IMR-90 (cell line): ENCODE measurements around the gene DTX1. TPM values are rescaled to one million over a fixed set of nuclear protein-coding genes. Genes with fewer than 3 reads are reported as not detected.

Experiments
- ATAC-seq: fragments of 200-7000 bp; cut with Tn5 transposase; 2 replicates; pipeline ENCODE4 v1.9.1; 2020; ENCODE audit warnings: low read depth, mild to moderate bottlenecking, moderate library complexity
- BruUV-seq: library from RNA; stranded (reverse); fragments of 400-500 nt; replicated peaks from 2 replicates; lab custom pipeline; 2021; lab: Mats Ljungman, UMichigan
- CTCF ChIA-PET: fragments of 300-600 bp; formaldehyde crosslinking; extraction: SDS; loops from one replicate; lab custom pipeline; 2021; ENCODE audit warnings: antibody characterized with exemption; lab: Yijun Ruan, JAX
- POLR2A ChIA-PET: fragments of 300-600 bp; sonication (Branson Sonifier 250); formaldehyde crosslinking; loops from one replicate; lab custom pipeline; 2022; ENCODE audit warnings: antibody characterized with exemption; ENCODE audit not compliant: unreplicated experiment; lab: Charles Lee
- DNase-seq: peaks from one replicate; pipeline ENCODE4 v3.0.0; 2013
- H2AFZ ChIP-seq: replicated peaks from 2 replicates; pipeline ENCODE3; 2013; ENCODE audit warnings: low read length, mild to moderate bottlenecking; ENCODE audit not compliant: poor library complexity
- H2AK5ac ChIP-seq: 2 replicates; pipeline ENCODE4 v1.6.1; 2013; ENCODE audit warnings: low read depth, low read length, inconsistent platforms
- H2AK9ac ChIP-seq: replicated peaks from 2 replicates; pipeline ENCODE3; 2013; ENCODE audit warnings: mild to moderate bottlenecking, low read depth, low read length, moderate library complexity; ENCODE audit not compliant: poor library complexity
- H2BK120ac ChIP-seq: 2 replicates; pipeline ENCODE4 v1.6.1; 2013; ENCODE audit warnings: low read depth, low read length, inconsistent platforms
- H2BK15ac ChIP-seq: 3 replicates; pipeline ENCODE4 v1.6.1; 2013; ENCODE audit warnings: low read depth, low read length, inconsistent platforms
- H2BK20ac ChIP-seq: 2 replicates; pipeline ENCODE4 v1.6.1; 2013; ENCODE audit warnings: low read depth, mild to moderate bottlenecking, inconsistent platforms, low read length, moderate library complexity
- H2BK5ac ChIP-seq: 2 replicates; pipeline ENCODE4 v1.6.1; 2013; ENCODE audit warnings: mild to moderate bottlenecking, low read depth, low read length, inconsistent platforms; ENCODE audit not compliant: poor library complexity, severe bottlenecking
- H3K14ac ChIP-seq: replicated peaks from 2 replicates; pipeline ENCODE4 v1.6.1; 2013; ENCODE audit warnings: low read depth, low read length, inconsistent platforms
- H3K18ac ChIP-seq: 2 replicates; pipeline ENCODE4 v1.6.1; 2013; ENCODE audit warnings: low read depth, low read length, control low read depth
- H3K23ac ChIP-seq: 2 replicates; pipeline ENCODE4 v1.6.1; 2013; ENCODE audit warnings: low read depth, low read length, inconsistent platforms
- H3K27ac ChIP-seq: 2 replicates; pipeline ENCODE4 v1.5.1; 2013; ENCODE audit warnings: mild to moderate bottlenecking, control low read depth, low read length; ENCODE audit not compliant: insufficient read depth
- H3K27me3 ChIP-seq: 2 replicates; pipeline ENCODE4 v1.6.1; 2013; ENCODE audit warnings: low read length; ENCODE audit not compliant: control insufficient read depth, insufficient read depth
- H3K36me3 ChIP-seq: 2 replicates; pipeline ENCODE4 v1.6.1; 2013; ENCODE audit warnings: low read length, mixed read lengths; ENCODE audit not compliant: control insufficient read depth, insufficient read depth
- H3K4ac ChIP-seq: 2 replicates; pipeline ENCODE4 v1.6.1; 2013; ENCODE audit warnings: low read depth, low read length, inconsistent platforms
- H3K4me1 ChIP-seq: 2 replicates; pipeline ENCODE4 v1.6.1; 2013; ENCODE audit warnings: low read length, mixed read lengths; ENCODE audit not compliant: control insufficient read depth, insufficient read depth
- H3K4me2 ChIP-seq: 2 replicates; pipeline ENCODE4 v1.6.1; 2013; ENCODE audit warnings: low read depth, mild to moderate bottlenecking, control low read depth, low read length, moderate library complexity
- H3K4me3 ChIP-seq: 2 replicates; pipeline ENCODE4 v1.5.1; 2013; ENCODE audit warnings: low read depth, mild to moderate bottlenecking, control low read depth, low read length, moderate library complexity; ENCODE audit not compliant: insufficient read depth
- H3K56ac ChIP-seq: 2 replicates; pipeline ENCODE4 v1.6.1; 2013; ENCODE audit warnings: low read length, inconsistent platforms; ENCODE audit not compliant: insufficient read depth; ENCODE audit errors: extremely low read depth
- H3K79me1 ChIP-seq, 2 experiments: 2 replicates each; pipeline ENCODE4 v1.6.1; 2013; ENCODE audit warnings: low read length in 2 of 2, inconsistent platforms in 1 of 2, low read depth in 1 of 2
- H3K9ac ChIP-seq: 2 replicates; pipeline ENCODE4 v1.6.1; 2013; ENCODE audit warnings: low read depth, low read length, control low read depth
- H3K9me1 ChIP-seq: 2 replicates; pipeline ENCODE4 v1.6.1; 2013; ENCODE audit warnings: low read length, inconsistent platforms; ENCODE audit not compliant: insufficient read depth
- H3K9me3 ChIP-seq: 2 replicates; pipeline ENCODE4 v1.6.1; 2013; ENCODE audit warnings: low read length; ENCODE audit not compliant: control insufficient read depth, insufficient read depth
- H4K20me1 ChIP-seq: 2 replicates; pipeline ENCODE4 v1.6.1; 2013; ENCODE audit warnings: low read length, inconsistent platforms; ENCODE audit not compliant: insufficient read depth
- H4K5ac ChIP-seq: 2 replicates; pipeline ENCODE4 v1.6.1; 2013; ENCODE audit warnings: mild to moderate bottlenecking, low read depth, low read length, control low read depth
- H4K8ac ChIP-seq, 2 experiments: 2 replicates each; pipeline ENCODE4 v1.6.1; 2013; ENCODE audit warnings: low read depth in 2 of 2, low read length in 2 of 2, control low read depth in 1 of 2, inconsistent platforms in 1 of 2
- H4K91ac ChIP-seq: 2 replicates; pipeline ENCODE4 v1.6.1; 2013; ENCODE audit warnings: low read depth, low read length, inconsistent platforms; ENCODE audit not compliant: insufficient read depth
- BHLHE40 ChIP-seq: fragments of 150-350 bp; IDR thresholded peaks from 2 replicates; pipeline ENCODE4 v1.6.1; 2016; ENCODE audit warnings: mild to moderate bottlenecking, low read depth, low read length
- ELK1 ChIP-seq: fragments of 150-350 bp; IDR thresholded peaks from 2 replicates; pipeline ENCODE4 v1.6.1; 2016; ENCODE audit warnings: low read depth, mild to moderate bottlenecking, low read length, moderate library complexity, borderline replicate concordance
- POLR2A ChIP-seq: IDR thresholded peaks from 2 replicates; pipeline ENCODE4 v1.6.1; 2012; ENCODE audit warnings: mild to moderate bottlenecking, low read depth, low read length
- WGBS, 2 experiments: methylation state at CpG; one replicate each; pipeline versions ENCODE4 v1.1.5 to v1.1.7; 2013; ENCODE audit warnings: missing lambda C conversion rate in 2 of 2; ENCODE audit not compliant: insufficient read length in 1 of 2; ENCODE audit errors: extremely low coverage in 2 of 2; 5-methylcytosine and 5-hydroxymethylcytosine counted together
- dilution Hi-C: fragments of 300-500 bp; cut with HindIII; formaldehyde crosslinking; loops from one replicate; pipeline ENCODE4 v1.14.3; 2018; ENCODE audit warnings: low sequenced_read_pairs; ENCODE audit not compliant: unreplicated experiment
- in situ Hi-C: fragments of 300-500 bp; cut with MboI; formaldehyde crosslinking; loops from 3 replicates; pipeline ENCODE4 v1.14.3; 2019; ENCODE audit warnings: low sequenced_read_pairs, inconsistent platforms, mixed read lengths
- intact Hi-C: fragments of 100-400 bp; cut with micrococcal nuclease; formaldehyde crosslinking; loops from 2 replicates; pipeline ENCODE4 v1.10.0; 2022
- polyA plus RNA-seq, 3 experiments: library from polyadenylated mRNA; depleted of rRNA; stranded (reverse); fragments of >200 nt; gene quantifications; 2 replicates each; pipeline ENCODE4 v1.2.3, GENCODE V29; 2012; ENCODE audit warnings: low replicate concordance in 1 of 3
- total RNA-seq: library from RNA; depleted of rRNA; stranded (reverse); fragments of >200 nt; gene quantifications from 2 replicates; pipeline ENCODE4 v1.2.3, GENCODE V29; 2012
- TF ChIP-seq, protein P1 (sequence below): fragments of 150-350 bp; IDR thresholded peaks from 2 replicates; pipeline ENCODE4 v1.6.1; 2017; ENCODE audit warnings: mild to moderate bottlenecking, antibody characterized with exemption, low read length, low read depth

Gene DTX1
- total and polyA plus RNA-seq, 2 of the 4 experiments (the other 2 are of a cell fraction) = not detected

DNA sequence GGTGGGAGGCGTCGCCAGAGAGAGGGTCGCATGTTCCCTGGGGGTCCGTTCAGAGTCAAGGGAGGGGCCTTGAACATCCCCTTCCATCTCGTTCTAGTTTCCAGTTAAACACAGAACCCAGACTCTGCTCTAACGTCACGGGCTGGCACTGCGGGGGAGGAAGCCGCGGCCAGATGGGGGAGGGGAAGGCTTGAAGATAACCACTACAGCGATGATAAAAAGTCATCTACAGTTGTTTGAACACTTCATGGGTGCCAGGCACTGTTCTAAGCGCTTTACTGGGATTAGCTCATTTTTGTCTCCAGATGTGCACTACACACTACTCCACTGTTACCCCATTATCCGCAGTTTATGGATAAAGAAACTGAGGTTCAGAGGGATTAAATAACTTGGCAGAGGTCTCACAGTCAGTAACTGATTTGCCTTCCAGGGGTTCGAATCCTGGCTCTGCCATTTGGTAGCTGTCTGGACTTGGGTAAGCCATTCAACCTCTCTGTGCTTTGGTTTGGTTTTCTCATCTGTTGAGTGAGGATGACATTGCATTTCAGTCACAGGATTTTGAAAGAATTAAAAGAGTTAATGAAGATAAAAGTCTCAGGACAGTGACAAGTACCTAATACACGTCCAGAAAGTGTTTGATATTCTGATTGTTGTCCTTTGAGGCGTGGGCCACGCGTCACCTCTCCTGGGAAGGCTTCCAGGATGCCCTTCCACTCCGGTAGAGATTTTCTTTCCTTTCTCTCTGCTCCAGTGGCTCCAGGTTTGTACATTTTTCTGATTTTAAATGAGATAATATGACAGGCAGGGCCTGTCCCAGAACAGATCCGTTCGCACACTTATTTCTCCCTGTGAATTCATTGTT, 79.8 kb downstream of the DTX1 start:
- Histone ChIP-seq H3K9me1 (no peaks in the 10 kb centered on the region), H3K4ac (no peak overlapping the region), H3K27ac (no peak overlapping the region), H2BK120ac (no peak overlapping the region), H4K20me1 (no peaks in the 10 kb centered on the region), H2BK15ac (no peak overlapping the region), H3K4me2 (no peak overlapping the region), H4K91ac (no peak overlapping the region), H3K79me1 (no peaks in the 10 kb centered on the region), H3K4me1 (no peaks in the 10 kb centered on the region), H3K14ac (no peak overlapping the region), H4K5ac (no peak overlapping the region), H3K27me3 (peaks cover 1% of the 10 kb centered on the region; the same call in 1 of the 2 replicates), H3K18ac (no peak overlapping the region), H2AFZ (no peak overlapping the region), H3K9ac (no peak overlapping the region), H3K23ac (no peak overlapping the region), H2BK5ac (no peak overlapping the region), H3K9me3 (no peaks in the 10 kb centered on the region), H3K36me3 (no peaks in the 10 kb centered on the region), H2AK9ac (no peak overlapping the region), H3K4me3 (no peak overlapping the region), H4K8ac (no peak overlapping the region), H2BK20ac (no peak overlapping the region), H3K56ac (no peak overlapping the region), H2AK5ac (no peak overlapping the region)
- BruUV-seq = no TSS peak
- dilution Hi-C loops = no loop called here
- DNase-seq (no peak), ATAC-seq (no peak)
- intact Hi-C loops = no loop called here
- CTCF ChIA-PET = interaction anchor here (1.2 kb wide), 1 partner anchor 18 kb away, joined by 3 read pairs; no protein-coding TSS in a partner anchor
- WGBS, 2 experiments = 58% methylated on average over 2 of the region's 21 CpGs; no CpG with 5 or more reads in 1 of the 2 experiments
- in situ Hi-C loops = no loop called here
- TF ChIP-seq BHLHE40 (no peak), POLR2A (no peak), ELK1 (no peak)
- TF ChIP-seq, protein P1, sequence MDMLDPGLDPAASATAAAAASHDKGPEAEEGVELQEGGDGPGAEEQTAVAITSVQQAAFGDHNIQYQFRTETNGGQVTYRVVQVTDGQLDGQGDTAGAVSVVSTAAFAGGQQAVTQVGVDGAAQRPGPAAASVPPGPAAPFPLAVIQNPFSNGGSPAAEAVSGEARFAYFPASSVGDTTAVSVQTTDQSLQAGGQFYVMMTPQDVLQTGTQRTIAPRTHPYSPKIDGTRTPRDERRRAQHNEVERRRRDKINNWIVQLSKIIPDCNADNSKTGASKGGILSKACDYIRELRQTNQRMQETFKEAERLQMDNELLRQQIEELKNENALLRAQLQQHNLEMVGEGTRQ = no peak
- POLR2A ChIA-PET = no interaction called here
